GM18498 (cell line): ENCODE data around the gene SLC38A11.

Source experiments
- ATAC-seq: cut with Tn5 transposase; IDR thresholded peaks from one replicate; pipeline ENCODE4 v1.9.1; 2021; ENCODE audit warnings: mild to moderate bottlenecking, moderate library complexity; ENCODE audit not compliant: unreplicated experiment

The SLC38A11 gene

GRCh38 chr2:164972216-164972615 is 16.9 kb upstream of the SLC38A11 start:
- ATAC-seq: no peak

DNA sequence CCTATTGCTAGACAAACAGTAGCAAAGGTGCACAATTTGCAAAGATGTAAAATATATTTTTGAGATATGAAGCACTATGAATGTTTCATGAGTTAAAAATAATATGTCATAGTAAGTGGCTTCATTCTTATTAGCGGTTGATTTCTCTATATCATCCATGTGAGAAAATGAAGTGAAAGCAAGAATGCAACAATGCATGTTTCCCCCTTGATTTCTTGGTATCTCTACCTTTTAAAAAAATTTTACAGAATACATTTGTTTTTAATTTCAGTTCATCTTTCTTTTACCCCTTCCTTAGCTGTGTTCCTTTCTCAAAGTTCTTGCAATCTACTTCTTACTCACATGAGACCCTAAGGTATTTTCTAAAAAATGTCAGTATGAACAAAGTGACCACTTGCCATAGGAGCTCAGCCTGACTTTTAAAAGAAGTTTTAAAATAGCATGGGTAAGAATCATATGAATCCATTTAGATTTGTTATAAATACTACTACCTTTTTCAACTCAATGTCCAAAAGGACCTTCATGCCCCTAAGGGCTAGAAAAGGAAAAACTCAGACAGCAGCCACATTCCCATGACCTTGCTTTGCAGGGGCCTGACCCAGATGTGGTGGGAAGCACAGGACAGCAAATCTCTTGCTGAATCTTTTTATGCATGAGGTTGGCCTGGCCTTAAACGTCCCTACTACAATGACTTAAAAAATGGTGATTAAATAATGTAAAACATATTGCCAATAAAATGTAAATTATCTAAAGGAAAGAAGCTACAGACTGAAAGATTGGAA is 14.8 kb upstream of the SLC38A11 start:
- ATAC-seq: no peak

- no peak for ATAC-seq
Measured at GRCh38 chr2:164967781-164968228, 12.5 kb upstream of the SLC38A11 start.

- ATAC-seq: no peak
Measured at GRCh38 chr2:164967361-164967760, 12.0 kb upstream of the SLC38A11 start.

DNA sequence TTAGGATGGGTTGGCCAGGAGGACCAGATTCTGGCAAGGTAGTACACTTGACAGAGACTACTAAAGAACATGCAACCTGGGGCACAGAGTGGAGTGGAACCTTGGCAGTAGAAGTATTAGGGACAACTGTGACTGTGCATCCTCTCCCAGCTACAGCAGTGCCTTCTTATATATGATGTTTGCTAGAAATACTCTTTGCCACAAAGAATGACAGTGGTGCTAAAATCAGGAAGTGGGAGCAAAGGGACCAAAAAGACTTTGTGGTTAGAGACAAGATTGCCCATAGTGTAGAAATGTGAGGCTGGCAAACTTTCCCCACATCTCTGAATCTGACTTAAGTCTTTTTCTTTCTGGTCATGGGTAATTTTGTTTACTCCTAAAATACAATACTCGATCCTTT is 9.4 kb upstream of the SLC38A11 start:
- no peak for ATAC-seq

DNA sequence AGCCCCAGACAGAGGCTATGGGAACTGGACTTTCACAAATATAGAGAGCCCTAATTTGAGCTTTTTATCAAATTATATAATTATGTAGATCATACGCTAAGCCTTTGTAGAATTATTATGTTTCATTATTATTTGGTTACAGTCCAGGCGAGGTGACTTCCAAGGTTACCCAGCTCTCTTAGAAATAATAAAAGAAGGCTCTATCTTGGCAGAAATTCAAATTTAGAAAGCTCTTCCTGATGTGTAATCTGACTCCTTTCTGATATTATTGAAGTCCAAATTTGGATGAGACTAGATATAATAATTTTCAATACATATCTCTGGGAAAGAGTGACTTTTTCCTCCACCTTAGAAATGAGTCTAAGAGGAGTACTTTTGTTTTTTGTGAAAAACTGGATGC is 4.8 kb upstream of the SLC38A11 start:
- no peak for ATAC-seq

DNA sequence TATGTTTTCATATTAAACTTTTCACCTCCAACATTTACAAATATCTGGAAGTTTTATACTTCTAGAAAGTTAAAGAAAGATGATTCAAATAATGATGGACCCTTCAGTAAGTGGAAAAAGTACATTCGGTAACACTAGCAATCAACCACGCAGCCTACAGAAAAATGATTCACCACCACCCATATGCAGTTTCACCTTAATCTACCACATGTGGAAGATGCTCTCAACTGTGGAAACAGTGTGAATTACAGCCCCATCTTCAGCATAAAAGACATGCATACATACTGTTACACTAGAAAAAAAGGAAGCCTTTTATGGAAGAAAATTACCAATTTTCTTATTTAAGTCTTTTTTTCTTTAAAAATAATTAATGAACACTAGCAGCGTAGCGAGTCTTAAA is 1.1 kb downstream of the SLC38A11 start:
- ATAC-seq: no peak

DNA sequence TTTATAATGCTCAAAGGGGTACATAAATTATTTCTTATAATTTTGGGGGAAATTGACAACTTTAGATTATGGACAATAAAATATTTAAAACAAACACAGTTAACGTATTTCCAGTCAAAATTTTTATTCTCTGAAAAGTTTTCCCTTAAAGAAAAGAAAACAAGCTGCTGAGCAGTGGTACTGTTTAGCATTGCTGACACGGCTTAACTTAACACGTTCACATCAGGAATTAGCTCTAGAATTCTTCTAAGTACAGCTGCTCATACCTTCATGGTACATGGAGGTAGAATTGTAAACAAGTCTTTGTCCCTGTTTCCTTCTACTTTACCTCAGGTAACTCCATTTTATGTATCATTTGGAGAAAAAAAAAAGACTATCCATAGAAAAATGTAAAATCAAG is 2.0 kb downstream of the SLC38A11 start:
- ATAC-seq: no peak

- no peak for ATAC-seq
Measured at GRCh38 chr2:164952057-164952702, 3.1 kb downstream of the SLC38A11 start.

DNA sequence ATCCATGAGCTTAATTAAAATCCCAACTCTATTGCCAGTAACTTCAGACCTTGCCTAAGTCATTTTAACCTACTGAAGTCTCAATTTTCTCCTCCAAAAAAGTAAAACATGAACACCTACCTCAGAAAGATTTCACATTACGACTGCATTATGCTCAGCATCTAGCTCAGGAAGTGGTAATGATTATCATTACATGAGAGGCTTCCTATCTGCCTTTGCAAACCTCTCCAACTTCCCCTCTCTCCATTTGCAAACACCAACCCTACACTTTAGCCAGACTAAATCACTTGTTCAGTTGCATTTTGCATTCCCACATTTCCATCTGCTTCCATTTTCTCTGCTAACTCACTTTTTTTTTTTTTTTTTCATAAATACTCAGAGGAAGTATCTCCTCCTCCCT is 6.8 kb downstream of the SLC38A11 start:
- no peak for ATAC-seq

- ATAC-seq: no peak
Measured at GRCh38 chr2:164947281-164947680, 8.0 kb downstream of the SLC38A11 start.

DNA sequence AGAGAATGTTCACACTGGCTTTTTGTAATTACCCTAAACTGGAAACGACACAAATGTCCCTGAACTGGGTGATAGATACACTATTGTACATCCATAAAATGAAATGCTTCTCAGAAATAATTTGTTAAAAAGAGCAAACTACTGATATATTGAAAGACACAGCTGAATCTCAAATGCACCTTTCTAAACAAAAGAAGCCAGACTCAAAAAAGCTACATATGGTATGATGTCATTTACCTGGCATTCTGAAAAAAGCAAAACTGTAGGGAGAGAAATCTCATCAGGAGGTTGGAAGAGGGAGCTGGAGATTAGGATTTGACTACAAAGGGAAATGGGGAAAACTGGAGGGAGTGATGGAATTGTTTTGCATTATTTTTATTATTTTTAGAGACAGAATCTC is 12.0 kb downstream of the SLC38A11 start:
- no peak for ATAC-seq

GRCh38 chr2:164937864-164938401 is 17.4 kb downstream of the SLC38A11 start:
- no peak for ATAC-seq

GRCh38 chr2:164935118-164936101 is 19.9 kb downstream of the SLC38A11 start:
- no peak for ATAC-seq

GRCh38 chr2:164934401-164935117 is 20.8 kb downstream of the SLC38A11 start:
- no peak for ATAC-seq

DNA sequence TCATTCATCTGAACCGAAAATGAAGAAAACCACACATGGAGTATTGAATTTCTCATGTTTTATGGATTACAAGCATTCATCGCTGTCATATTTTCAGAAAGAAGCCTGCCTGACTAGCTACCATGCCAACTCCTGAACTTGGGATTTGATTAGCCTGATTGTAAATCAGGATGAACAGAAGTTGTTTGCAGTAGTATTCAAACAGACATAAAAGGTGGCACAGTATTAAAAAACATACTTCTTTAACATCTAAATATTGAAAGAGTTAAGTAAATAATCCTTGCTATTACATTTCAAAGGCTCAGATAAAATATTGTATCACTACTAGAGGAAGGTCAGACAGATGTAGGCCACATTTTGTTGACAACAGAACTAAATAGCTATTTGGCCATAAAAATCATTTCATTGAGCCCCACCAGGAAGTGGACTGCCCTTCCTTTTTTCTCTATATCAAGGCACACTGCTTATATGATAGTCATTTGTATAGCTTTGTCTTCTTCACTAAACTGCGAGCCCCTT is 21.6 kb downstream of the SLC38A11 start:
- ATAC-seq: no peak

- ATAC-seq: no peak
Measured at GRCh38 chr2:164932377-164932776, 22.9 kb downstream of the SLC38A11 start.

DNA sequence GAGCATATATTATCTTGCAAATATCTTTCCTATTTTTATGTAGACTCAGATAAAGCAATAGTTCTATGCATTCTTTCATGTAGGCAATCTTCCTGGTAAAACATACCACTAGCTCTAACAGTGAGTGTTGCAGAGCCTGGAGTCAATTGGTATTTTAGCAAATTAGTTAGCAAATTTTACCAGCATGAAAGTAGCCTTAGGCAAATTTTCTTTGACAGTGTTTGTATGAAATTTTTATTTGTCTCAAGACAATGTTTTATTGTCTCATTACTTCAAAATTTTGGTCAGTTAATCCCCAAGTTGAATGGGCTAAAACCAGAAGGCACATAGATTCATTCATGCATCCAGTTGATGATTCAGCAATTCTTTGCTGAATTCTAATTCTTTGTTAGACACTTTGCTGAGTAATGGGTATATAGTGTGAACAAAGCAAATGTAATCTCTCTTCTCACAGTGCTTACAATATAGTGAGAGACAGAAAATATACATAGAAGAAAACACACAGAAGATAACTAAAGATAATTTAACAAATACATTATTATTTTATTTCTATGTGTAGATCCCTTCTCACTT is 27.1 kb downstream of the SLC38A11 start:
- no peak for ATAC-seq

DNA sequence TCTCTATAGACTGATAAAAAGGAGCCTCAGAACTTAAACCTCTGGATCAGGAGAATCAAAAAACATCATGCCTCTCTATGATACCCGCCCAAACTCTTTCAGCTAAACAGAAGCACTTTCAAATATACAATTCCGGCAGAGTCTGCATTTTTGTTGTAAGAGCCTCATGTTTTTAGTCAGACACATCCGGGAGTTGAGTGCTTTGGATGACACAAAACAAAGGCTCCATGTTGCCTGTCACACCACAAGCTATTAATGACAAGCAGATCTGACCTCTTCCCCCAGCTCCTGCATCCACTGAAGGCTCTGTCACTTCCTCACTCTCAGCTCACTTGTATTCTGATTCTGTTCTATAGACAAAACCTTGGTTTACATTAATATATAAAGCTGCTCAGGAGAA is 33.2 kb downstream of the SLC38A11 start:
- no peak for ATAC-seq

GRCh38 chr2:164920430-164920829 is 34.9 kb downstream of the SLC38A11 start:
- ATAC-seq: no peak
